Measurements from ENCODE around the gene MSX1.

Gene MSX1

DNA sequence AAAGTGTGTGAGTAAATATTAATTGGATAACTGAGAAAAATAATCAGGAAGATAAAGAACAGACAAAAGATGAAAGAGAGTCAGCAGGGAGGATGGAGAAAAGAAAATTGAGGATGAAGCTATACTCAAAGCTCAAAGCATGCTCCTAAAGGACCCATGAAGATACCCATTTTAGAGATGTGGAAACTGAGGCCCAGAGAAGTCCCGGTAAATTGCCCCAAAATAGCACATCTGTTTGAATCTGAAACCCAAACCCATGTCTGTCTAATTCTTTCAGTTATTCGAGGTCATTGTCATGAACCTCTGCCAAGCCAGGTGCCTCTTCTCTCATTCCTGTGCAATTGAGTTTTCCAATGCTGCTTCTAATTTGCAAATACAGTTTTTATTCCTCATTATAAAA, 29.6 kb upstream of the MSX1 start:
- no peak overlapping the region for H3K4me3 ChIP-seq (replicated peaks; ENCODE audit: low read depth, low read length)
- TF ChIP-seq CTCF (IDR thresholded peaks at IDR 0.05; ENCODE audit: low read depth, low read length, missing control alignments) = no peak
- no peak for DNase-seq (ENCODE audit: extremely low read depth, low read depth)

- no peak for TF ChIP-seq CTCF (IDR thresholded peaks at IDR 0.05; ENCODE audit: low read depth, low read length, missing control alignments)
- H3K4me3 ChIP-seq (replicated peaks; ENCODE audit: low read depth, low read length) = no peak overlapping the region
These were observed 28.2 kb upstream of the MSX1 start for GRCh38 chr4:4831266-4831665.

GRCh38 chr4:4831825-4832224, 27.6 kb upstream of the MSX1 start:
- TF ChIP-seq CTCF (IDR thresholded peaks at IDR 0.05; ENCODE audit: low read depth, low read length, missing control alignments) = no peak
- no peak for DNase-seq (ENCODE audit: extremely low read depth, low read depth)
- no peak overlapping the region for H3K4me3 ChIP-seq (replicated peaks; ENCODE audit: low read depth, low read length)

More at GRCh38 chr4:4831266-4831665, 28.2 kb upstream of the MSX1 start:
- no peak for DNase-seq (ENCODE audit: extremely low read depth, low read depth)

DNA sequence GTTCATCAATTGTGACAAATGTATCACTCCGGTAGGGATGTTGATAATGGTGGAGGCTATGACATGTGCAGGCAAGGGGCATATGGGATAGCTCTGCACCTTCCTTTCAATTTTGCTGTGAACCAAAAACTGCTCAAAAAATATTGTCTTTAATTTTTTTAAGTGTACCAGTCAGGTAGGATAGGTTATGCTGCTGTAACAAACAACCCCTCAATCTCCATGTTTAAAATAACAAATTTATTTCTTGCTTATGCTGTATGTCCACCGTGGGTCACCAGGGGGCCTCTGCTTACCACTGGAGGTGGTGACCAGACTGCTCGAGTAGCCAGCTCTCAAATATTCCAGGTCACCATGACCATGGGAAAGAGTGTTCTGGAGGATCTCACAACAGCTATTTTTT, 23.4 kb upstream of the MSX1 start:
- H3K4me3 ChIP-seq (replicated peaks; ENCODE audit: low read depth, low read length) = no peak overlapping the region
- DNase-seq (ENCODE audit: extremely low read depth, low read depth) = no peak
- TF ChIP-seq CTCF (IDR thresholded peaks at IDR 0.05; ENCODE audit: low read depth, low read length, missing control alignments) = no peak

GRCh38 chr4:4837316-4837715, 22.1 kb upstream of the MSX1 start:
- DNase-seq (ENCODE audit: extremely low read depth, low read depth) = no peak
- TF ChIP-seq CTCF (IDR thresholded peaks at IDR 0.05; ENCODE audit: low read depth, low read length, missing control alignments) = no peak
- H3K4me3 ChIP-seq (replicated peaks; ENCODE audit: low read depth, low read length) = no peak overlapping the region

DNA sequence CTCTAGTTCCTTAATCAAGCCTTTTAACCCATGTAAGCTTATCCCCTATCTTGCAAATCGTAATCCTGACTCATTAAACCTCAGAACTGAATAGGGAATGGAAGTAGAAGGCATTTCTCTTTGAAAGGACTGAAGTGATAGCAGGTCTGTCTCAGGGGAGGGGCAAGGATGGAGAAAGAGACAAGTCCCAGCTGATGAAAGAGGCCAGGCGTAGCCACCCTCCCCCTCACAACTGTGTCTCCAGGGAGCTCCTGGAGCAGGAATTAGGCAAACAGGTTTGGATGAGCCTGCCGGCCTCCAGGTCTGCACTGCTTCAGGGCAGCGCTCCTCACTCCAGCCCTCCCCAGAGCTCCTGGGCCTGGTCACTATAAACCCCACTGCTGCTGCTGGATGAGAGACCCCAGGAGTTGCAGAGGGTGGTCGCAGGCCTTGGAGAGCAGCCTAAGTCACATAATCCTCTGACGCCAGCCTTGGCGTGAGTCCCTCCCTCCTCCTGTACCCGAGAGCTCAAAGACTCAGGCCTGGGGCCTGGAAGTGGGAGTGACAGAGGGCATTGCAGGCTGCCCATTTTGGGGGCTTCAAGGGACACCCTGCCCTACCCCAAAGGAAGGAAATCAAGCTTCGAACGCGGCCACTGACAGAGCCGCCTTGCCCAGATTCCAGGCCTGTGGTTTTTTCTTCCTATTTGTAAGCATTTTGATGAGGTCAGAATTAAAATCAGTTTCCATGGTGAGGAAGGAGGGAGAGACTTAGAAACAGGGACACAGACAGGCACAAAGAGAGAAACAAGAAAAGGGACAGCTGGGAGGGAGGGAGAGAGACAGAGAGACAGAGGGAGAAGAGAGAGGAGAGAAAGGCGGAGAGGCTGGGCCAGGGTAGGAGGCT, 21.2 kb upstream of the MSX1 start:
- DNase-seq (ENCODE audit: extremely low read depth, low read depth) = peak; percentile 7
- no peak overlapping the region for H3K4me3 ChIP-seq (replicated peaks; ENCODE audit: low read depth, low read length)

More for the DNA sequence above, 21.2 kb upstream of the MSX1 start:
- no peak for TF ChIP-seq CTCF (IDR thresholded peaks at IDR 0.05; ENCODE audit: low read depth, low read length, missing control alignments)
